HCT116 (cell line): Measurements from ENCODE around the gene ANKIB1. TPM values are rescaled to one million over a fixed set of nuclear protein-coding genes. Genes with fewer than 3 reads are reported as not detected.

Experiments used
- ATAC-seq: fragments of 200-7000 bp; cut with Tn5 transposase; 2 replicates; pipeline ENCODE4 v1.9.1; 2020; ENCODE audit warnings: mild to moderate bottlenecking, moderate library complexity
- BruUV-seq: library from RNA; stranded (reverse); fragments of 400-500 nt; replicated peaks from 2 replicates; lab custom pipeline; 2021; lab: Mats Ljungman, UMichigan
- CTCF ChIA-PET: fragments of 300-600 bp; sonication (Branson Sonifier 250); formaldehyde crosslinking; loops from one replicate; lab custom pipeline; 2021; ENCODE audit warnings: antibody characterized with exemption; lab: Charles Lee
- POLR2A ChIA-PET: fragments of 300-600, 350-600 bp; sonication (Branson Sonifier 250); formaldehyde crosslinking; loops from one replicate; lab custom pipeline; 2021; ENCODE audit warnings: antibody characterized with exemption; lab: Charles Lee
- RAD21 ChIA-PET, 2 experiments: fragments of 300-600 bp; sonication (Branson Sonifier 250); formaldehyde crosslinking; loops; one replicate each; lab custom pipeline; 2023; ENCODE audit warnings: low total read pairs in 2 of 2; ENCODE audit not compliant: uncharacterized antibody in 2 of 2, unreplicated experiment in 2 of 2, low non-redundant PET in 1 of 2; lab: Charles Lee
- DNase-seq: peaks from one replicate; pipeline ENCODE4 v3.0.0-alpha.2; 2010; ENCODE audit warnings: low read depth, low spot score
- H2AFZ ChIP-seq: fragments of 200-600 bp; shearing (Covaris generic), sonication (generic); 2 replicates; pipeline ENCODE4 v1.6.1; 2017; ENCODE audit warnings: low read depth, mixed run types, mixed read lengths, antibody characterized with exemption, low read length; ENCODE audit not compliant: poor library complexity, severe bottlenecking
- H3K27ac ChIP-seq: 2 replicates; pipeline ENCODE4 v1.5.1; 2012; ENCODE audit warnings: low read depth, low read length
- H3K27me3 ChIP-seq: fragments of 200-600 bp; sonication (generic); 2 replicates; pipeline ENCODE4 v1.6.1; 2016; ENCODE audit warnings: mixed run types, low read length, mixed read lengths; ENCODE audit not compliant: insufficient read depth
- H3K36me3 ChIP-seq, 2 experiments: fragments of 200-500 bp in 1 of 2; fragments of 200-600 bp in 1 of 2; sonication (Bioruptor generic) in 1 of 2; sonication (generic) in 1 of 2; 2 replicates each; pipeline versions ENCODE4 v1.5.1 to v1.6.1; 2014 to 2016; ENCODE audit warnings: low read length in 2 of 2, inconsistent platforms in 1 of 2, mixed read lengths in 1 of 2, mixed run types in 1 of 2; ENCODE audit not compliant: insufficient read depth in 2 of 2, control insufficient read depth in 1 of 2
- H3K4me1 ChIP-seq, 2 experiments: fragments of 200-600 bp in 1 of 2; sonication (generic) in 1 of 2; 2 replicates each; pipeline versions ENCODE4 v1.5.1 to v1.6.1; 2012 to 2017; ENCODE audit warnings: low read length in 2 of 2, inconsistent platforms in 1 of 2, mild to moderate bottlenecking in 1 of 2, mixed read lengths in 1 of 2, mixed run types in 1 of 2, moderate library complexity in 1 of 2; ENCODE audit not compliant: insufficient read depth in 2 of 2, control insufficient read depth in 1 of 2
- H3K4me2 ChIP-seq: fragments of 200-600 bp; sonication (generic); 2 replicates; pipeline ENCODE4 v1.6.1; 2017; ENCODE audit warnings: mixed run types, low read length, mixed read lengths
- H3K4me3 ChIP-seq, 2 experiments: fragments of 200-600 bp in 1 of 2; sonication (generic) in 1 of 2; replicated peaks in 1 of 2; 2 replicates each; pipeline ENCODE4 v1.5.1; 2011 to 2016; ENCODE audit warnings: low read length in 2 of 2, control low read depth in 1 of 2, low read depth in 1 of 2, mild to moderate bottlenecking in 1 of 2, mixed read lengths in 1 of 2, mixed run types in 1 of 2
- H3K79me2 ChIP-seq: fragments of 200-600 bp; sonication (generic); 2 replicates; pipeline ENCODE4 v1.6.1; 2017; ENCODE audit warnings: mild to moderate bottlenecking, mixed run types, low read length, moderate library complexity, mixed read lengths; ENCODE audit not compliant: insufficient read depth
- H3K9ac ChIP-seq: fragments of 200-600 bp; sonication (generic); 2 replicates; pipeline ENCODE4 v1.6.1; 2016; ENCODE audit warnings: low read length, mixed read lengths
- H3K9me2 ChIP-seq: fragments of 200-600 bp; sonication (generic), shearing (Covaris generic); 2 replicates; pipeline ENCODE4 v1.6.1; 2017; ENCODE audit warnings: mixed run types, mild to moderate bottlenecking, moderate library complexity; ENCODE audit not compliant: insufficient read depth
- H3K9me3 ChIP-seq, 2 experiments: fragments of 200-500 bp in 1 of 2; fragments of 200-600 bp in 1 of 2; sonication (Bioruptor generic) in 1 of 2; sonication (generic) in 1 of 2; 2 replicates each; pipeline ENCODE4 v1.6.1; 2014 to 2017; ENCODE audit warnings: low read length in 2 of 2, mixed read lengths in 2 of 2, inconsistent platforms in 1 of 2, low read depth in 1 of 2, mild to moderate bottlenecking in 1 of 2, mixed run types in 1 of 2, moderate library complexity in 1 of 2; ENCODE audit not compliant: control insufficient read depth in 1 of 2, insufficient read depth in 1 of 2
- H4K20me1 ChIP-seq: fragments of 200-600 bp; sonication (generic), shearing (Covaris generic); 2 replicates; pipeline ENCODE4 v1.6.1; 2017; ENCODE audit warnings: mixed run types, mild to moderate bottlenecking, moderate library complexity; ENCODE audit not compliant: insufficient read depth
- ATF3 ChIP-seq: IDR thresholded peaks from 2 replicates; pipeline ENCODE4 v1.6.1; 2012
- CEBPB ChIP-seq: IDR thresholded peaks from 2 replicates; pipeline ENCODE4 v1.6.1; 2012; ENCODE audit warnings: low read depth
- CTCF ChIP-seq, 3 experiments: fragments of 200-600 bp in 1 of 3; sonication (generic) in 1 of 3; IDR thresholded peaks in 2 of 3; conservative IDR thresholded peaks in 1 of 3; 2 replicates each; pipeline ENCODE4 v1.5.1; 2012 to 2017; ENCODE audit warnings: low read depth in 2 of 3, low read length in 2 of 3, antibody characterized with exemption in 1 of 3, borderline replicate concordance in 1 of 3, control low read depth in 1 of 3, mild to moderate bottlenecking in 1 of 3, mixed read lengths in 1 of 3, mixed run types in 1 of 3, moderate library complexity in 1 of 3; ENCODE audit not compliant: insufficient read depth in 1 of 3
- ELF1 ChIP-seq: IDR thresholded peaks from 2 replicates; pipeline ENCODE4 v1.6.1; 2012; ENCODE audit warnings: low read depth, borderline replicate concordance
- EZH2phosphoT487 ChIP-seq: fragments of 200-600 bp; IDR thresholded peaks from 2 replicates; pipeline ENCODE4 v1.6.1; 2018; ENCODE audit warnings: antibody characterized with exemption, borderline replicate concordance
- JUND ChIP-seq: IDR thresholded peaks from 2 replicates; pipeline ENCODE4 v1.6.1; 2012
- MAX ChIP-seq: IDR thresholded peaks from 2 replicates; pipeline ENCODE4 v1.6.1; 2012
- POLR2AphosphoS5 ChIP-seq: IDR thresholded peaks from 2 replicates; pipeline ENCODE4 v1.6.1; 2011; ENCODE audit warnings: mild to moderate bottlenecking, low read depth, low read length, moderate library complexity
- RAD21 ChIP-seq: IDR thresholded peaks from 2 replicates; pipeline ENCODE4 v1.6.1; 2012; ENCODE audit warnings: low read depth, mild to moderate bottlenecking
- SIN3A ChIP-seq: IDR thresholded peaks from 2 replicates; pipeline ENCODE4 v1.6.1; 2012; ENCODE audit warnings: low read depth
- SP1 ChIP-seq: IDR thresholded peaks from 2 replicates; pipeline ENCODE4 v1.6.1; 2012; ENCODE audit warnings: low read depth
- SRF ChIP-seq: IDR thresholded peaks from 2 replicates; pipeline ENCODE4 v1.6.1; 2012; ENCODE audit warnings: low read depth
- ZBTB33 ChIP-seq: IDR thresholded peaks from 2 replicates; pipeline ENCODE4 v1.6.1; 2011; ENCODE audit warnings: mild to moderate bottlenecking, low read length, moderate library complexity; ENCODE audit not compliant: insufficient replicate concordance; ENCODE audit errors: extremely low read depth
- ZNF274 ChIP-seq: fragments of 200-500 bp; sonication (Bioruptor generic); IDR thresholded peaks from 2 replicates; pipeline ENCODE4 v1.6.1; 2014; ENCODE audit warnings: mild to moderate bottlenecking, low read depth, low read length, inconsistent platforms
- intact Hi-C: fragments of 100-400 bp; cut with micrococcal nuclease; formaldehyde crosslinking; loops from 2 replicates; pipeline ENCODE4 v1.10.0; 2022
- total RNA-seq: library from RNA; stranded (reverse); gene quantifications from one replicate; pipeline ENCODE4 v1.2.1, GENCODE V29; 2021; ENCODE audit not compliant: unreplicated experiment

ANKIB1 gene
- total RNA-seq, 1 experiment from 2014 or later, result 41.2 TPM

GRCh38 chr7:92281031-92281430 lies 35.3 kb downstream of the ANKIB1 start:
- H2AFZ ChIP-seq, result no peak overlapping the region
- no peak overlapping the region for H3K4me3 ChIP-seq
- H3K4me1 ChIP-seq, result no peaks in the 10 kb centered on the region
- DNase-seq, result no peak
- no peaks in the 10 kb centered on the region for H3K9me2 ChIP-seq
- H3K79me2 ChIP-seq, result peaks cover 49% of the 10 kb centered on the region
- ChIA-PET RAD21 (no interaction called here), CTCF (no interaction called here), POLR2A (no interaction called here)
- ATAC-seq, result no peak
- intact Hi-C loops, result no loop called here
- H3K27ac ChIP-seq, result no peak overlapping the region
- no peaks in the 10 kb centered on the region for H4K20me1 ChIP-seq
- no TSS peak for BruUV-seq
- no peak overlapping the region for H3K4me2 ChIP-seq
- no peaks in the 10 kb centered on the region for H3K27me3 ChIP-seq
- no peak overlapping the region for H3K9ac ChIP-seq
- no peaks in the 10 kb centered on the region for H3K9me3 ChIP-seq
- TF ChIP-seq SP1 (no peak), JUND (no peak), ZNF274 (no peak), CEBPB (no peak), POLR2AphosphoS5 (no peak), ELF1 (no peak), MAX (no peak), SRF (no peak), CTCF (IDR thresholded peaks at IDR 0.05 in 2 of 3, conservative IDR thresholded peaks at IDR 0.05 in 1 of 3; ENCODE audit: borderline replicate concordance in 1 of 3, insufficient read depth in 1 of 3, low read depth in 2 of 3, low read length in 2 of 3) (no peak), SIN3A (no peak), EZH2phosphoT487 (no peak), RAD21 (no peak), ATF3 (no peak), ZBTB33 (no peak)
- no peaks in the 10 kb centered on the region for H3K36me3 ChIP-seq
